H9 (cell line): ENCODE results near the gene FARS2. TPM values are rescaled to one million over a fixed set of nuclear protein-coding genes. Genes with fewer than 3 reads are reported as not detected.

Experiments used
- DNase-seq: peaks from one replicate; pipeline ENCODE4 v3.0.0-alpha.2; 2017
- H2AFZ ChIP-seq: one replicate; pipeline ENCODE4 v1.6.1; 2013; ENCODE audit warnings: mild to moderate bottlenecking, low read length, control low read depth, moderate library complexity
- H2AK5ac ChIP-seq: 2 replicates; pipeline ENCODE4 v1.6.1; 2013; ENCODE audit warnings: low read length, control low read depth, mixed read lengths; ENCODE audit not compliant: insufficient read length
- H2BK120ac ChIP-seq: one replicate; pipeline ENCODE4 v1.6.1; 2013; ENCODE audit warnings: low read depth, mild to moderate bottlenecking, low read length, control low read depth, inconsistent platforms; ENCODE audit not compliant: poor library complexity, severe bottlenecking
- H2BK12ac ChIP-seq: 2 replicates; pipeline ENCODE4 v1.6.1; 2013; ENCODE audit warnings: low read length, control low read depth, mixed read lengths, low read depth; ENCODE audit not compliant: insufficient read length
- H2BK15ac ChIP-seq: 2 replicates; pipeline ENCODE4 v1.6.1; 2013; ENCODE audit warnings: low read depth, low read length, control low read depth
- H2BK20ac ChIP-seq: one replicate; pipeline ENCODE4 v1.6.1; 2013; ENCODE audit warnings: low read depth, mild to moderate bottlenecking, low read length, control low read depth, inconsistent platforms; ENCODE audit not compliant: poor library complexity, severe bottlenecking
- H2BK5ac ChIP-seq: 2 replicates; pipeline ENCODE4 v1.6.1; 2013; ENCODE audit warnings: low read length, control low read depth, mixed read lengths; ENCODE audit not compliant: insufficient read length
- H3K14ac ChIP-seq: 2 replicates; pipeline ENCODE4 v1.6.1; 2013; ENCODE audit warnings: low read length, control low read depth; ENCODE audit not compliant: insufficient read depth
- H3K18ac ChIP-seq: 2 replicates; pipeline ENCODE4 v1.6.1; 2013; ENCODE audit warnings: low read depth, mild to moderate bottlenecking, mixed read lengths, low read length, control low read depth; ENCODE audit not compliant: insufficient read length
- H3K23ac ChIP-seq: 2 replicates; pipeline ENCODE4 v1.6.1; 2013; ENCODE audit warnings: low read length, control low read depth, mixed read lengths, low read depth; ENCODE audit not compliant: insufficient read length
- H3K23me2 ChIP-seq: 2 replicates; pipeline ENCODE4 v1.6.1; 2013; ENCODE audit warnings: low read depth, mild to moderate bottlenecking, mixed read lengths, low read length, control low read depth; ENCODE audit not compliant: insufficient read length, poor library complexity, severe bottlenecking
- H3K27ac ChIP-seq: 2 replicates; pipeline ENCODE4 v1.5.1; 2013; ENCODE audit warnings: low read length, control low read depth, mixed read lengths, low read depth; ENCODE audit not compliant: insufficient read length
- H3K27me3 ChIP-seq: 2 replicates; pipeline ENCODE4 v1.6.1; 2013; ENCODE audit warnings: low read length, control low read depth, inconsistent platforms; ENCODE audit not compliant: insufficient read depth
- H3K4ac ChIP-seq: 2 replicates; pipeline ENCODE4 v1.6.1; 2013; ENCODE audit warnings: low read depth, mild to moderate bottlenecking, control low read depth, inconsistent platforms, low read length, moderate library complexity
- H3K4me1 ChIP-seq: 2 replicates; pipeline ENCODE4 v1.6.1; 2013; ENCODE audit warnings: low read length, control low read depth, inconsistent platforms; ENCODE audit not compliant: insufficient read depth
- H3K4me2 ChIP-seq: 2 replicates; pipeline ENCODE4 v1.6.1; 2013; ENCODE audit warnings: low read length, control low read depth, mixed read lengths; ENCODE audit not compliant: insufficient read length, insufficient read depth
- H3K56ac ChIP-seq: 2 replicates; pipeline ENCODE4 v1.6.1; 2013; ENCODE audit warnings: low read depth, mild to moderate bottlenecking, mixed read lengths, low read length, control low read depth; ENCODE audit not compliant: insufficient read length
- H3K79me1 ChIP-seq: 2 replicates; pipeline ENCODE4 v1.6.1; 2013; ENCODE audit warnings: low read depth, mild to moderate bottlenecking, moderate library complexity, low read length, control low read depth, inconsistent platforms; ENCODE audit not compliant: insufficient read depth, poor library complexity, severe bottlenecking
- H3K79me2 ChIP-seq: 2 replicates; pipeline ENCODE4 v1.6.1; 2013; ENCODE audit warnings: low read length, control low read depth, inconsistent platforms; ENCODE audit not compliant: insufficient read depth
- H3K9ac ChIP-seq: 2 replicates; pipeline ENCODE4 v1.6.1; 2013; ENCODE audit warnings: low read length, control low read depth, mixed read lengths; ENCODE audit not compliant: insufficient read length; ENCODE audit errors: extremely low read depth
- H3K9me3 ChIP-seq: one replicate; pipeline ENCODE4 v1.6.1; 2013; ENCODE audit warnings: low read depth, low read length, inconsistent platforms; ENCODE audit not compliant: control insufficient read depth
- H3T11ph ChIP-seq: one replicate; pipeline ENCODE4 v1.6.1; 2013; ENCODE audit warnings: mild to moderate bottlenecking, low read length, control low read depth, inconsistent platforms
- H4K20me1 ChIP-seq: one replicate; pipeline ENCODE4 v1.6.1; 2013; ENCODE audit not compliant: control insufficient read depth, insufficient read length, insufficient read depth
- H4K5ac ChIP-seq: 2 replicates; pipeline ENCODE4 v1.6.1; 2013; ENCODE audit warnings: low read depth, mild to moderate bottlenecking, mixed read lengths, low read length, control low read depth; ENCODE audit not compliant: insufficient read length
- H4K8ac ChIP-seq: replicated peaks from 2 replicates; pipeline ENCODE4 v1.6.1; 2013; ENCODE audit warnings: low read length, control low read depth, mixed read lengths, low read depth; ENCODE audit not compliant: insufficient read length
- H4K91ac ChIP-seq: 2 replicates; pipeline ENCODE4 v1.6.1; 2013; ENCODE audit warnings: low read depth, mild to moderate bottlenecking, moderate library complexity, mixed read lengths, low read length, control low read depth; ENCODE audit not compliant: insufficient read length
- H3K27ac Mint-ChIP-seq, 3 experiments: 2 replicates in 2 of 3; 3 replicates in 1 of 3; pipeline ENCODE4 v1.8.0; 2020 to 2021; ENCODE audit warnings: mixed read lengths in 3 of 3, mild to moderate bottlenecking in 1 of 3, moderate library complexity in 1 of 3
- H3K27me3 Mint-ChIP-seq: 2 replicates; pipeline ENCODE4 v1.8.0; 2021; ENCODE audit warnings: low read depth, mild to moderate bottlenecking, moderate library complexity, mixed read lengths
- H3K36me3 Mint-ChIP-seq, 3 experiments: 2 replicates in 2 of 3; 3 replicates in 1 of 3; pipeline ENCODE4 v1.8.0; 2020 to 2021; ENCODE audit warnings: low read depth in 3 of 3, mixed read lengths in 3 of 3; ENCODE audit not compliant: insufficient read depth in 1 of 3
- H3K4me1 Mint-ChIP-seq, 2 experiments: 2 replicates each; pipeline ENCODE4 v1.8.0; 2020; ENCODE audit warnings: mixed read lengths in 2 of 2
- H3K4me3 Mint-ChIP-seq, 2 experiments: 2 replicates in 1 of 2; 3 replicates in 1 of 2; pipeline ENCODE4 v1.8.0; 2020 to 2021; ENCODE audit warnings: mild to moderate bottlenecking in 2 of 2, mixed read lengths in 2 of 2, moderate library complexity in 1 of 2
- H3K9me3 Mint-ChIP-seq, 2 experiments: 2 replicates in 1 of 2; 3 replicates in 1 of 2; pipeline ENCODE4 v1.8.0; 2020; ENCODE audit warnings: mild to moderate bottlenecking in 2 of 2, mixed read lengths in 2 of 2, moderate library complexity in 1 of 2
- total RNA-seq: library from RNA; stranded (reverse); gene quantifications from 2 replicates; pipeline ENCODE4 v1.2.1, GENCODE V29; 2021
- TF ChIP-seq, protein P1 (sequence below): fragments of 200-600 bp; sonication (generic); conservative IDR thresholded peaks from 3 replicates; pipeline ENCODE4 v1.8.0; 2021; ENCODE audit warnings: antibody characterized with exemption, mild to moderate bottlenecking

The FARS2 gene
- total RNA-seq, 1 experiment from 2014 or later = 8.5 TPM

DNA sequence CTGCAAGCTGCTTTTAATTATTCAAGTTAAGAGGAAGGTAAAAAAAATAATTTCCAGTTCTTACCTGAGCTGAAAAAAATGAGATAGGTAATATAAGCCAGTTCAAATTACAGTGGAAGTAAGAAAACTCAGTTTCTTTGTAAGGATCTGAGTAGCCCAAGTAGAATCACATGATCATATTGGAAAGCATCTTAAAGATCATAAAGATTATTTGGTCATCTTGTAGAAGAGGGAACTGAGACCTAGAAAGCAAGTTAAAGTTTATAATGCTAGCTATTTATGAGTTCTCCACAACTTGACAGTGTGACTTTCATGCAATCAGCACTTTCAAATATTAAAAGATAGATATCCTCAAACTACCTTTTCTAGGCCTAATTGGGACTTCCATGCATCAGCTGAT lies 80.5 kb downstream of the FARS2 start:
- no peak overlapping the region for H3K4ac ChIP-seq
- no peaks in the 10 kb centered on the region for H3K9me3 ChIP-seq
- H4K5ac ChIP-seq = no peak overlapping the region
- no peak overlapping the region for H3K4me2 ChIP-seq
- no peak overlapping the region for H3K27ac ChIP-seq
- TF ChIP-seq, protein P1, sequence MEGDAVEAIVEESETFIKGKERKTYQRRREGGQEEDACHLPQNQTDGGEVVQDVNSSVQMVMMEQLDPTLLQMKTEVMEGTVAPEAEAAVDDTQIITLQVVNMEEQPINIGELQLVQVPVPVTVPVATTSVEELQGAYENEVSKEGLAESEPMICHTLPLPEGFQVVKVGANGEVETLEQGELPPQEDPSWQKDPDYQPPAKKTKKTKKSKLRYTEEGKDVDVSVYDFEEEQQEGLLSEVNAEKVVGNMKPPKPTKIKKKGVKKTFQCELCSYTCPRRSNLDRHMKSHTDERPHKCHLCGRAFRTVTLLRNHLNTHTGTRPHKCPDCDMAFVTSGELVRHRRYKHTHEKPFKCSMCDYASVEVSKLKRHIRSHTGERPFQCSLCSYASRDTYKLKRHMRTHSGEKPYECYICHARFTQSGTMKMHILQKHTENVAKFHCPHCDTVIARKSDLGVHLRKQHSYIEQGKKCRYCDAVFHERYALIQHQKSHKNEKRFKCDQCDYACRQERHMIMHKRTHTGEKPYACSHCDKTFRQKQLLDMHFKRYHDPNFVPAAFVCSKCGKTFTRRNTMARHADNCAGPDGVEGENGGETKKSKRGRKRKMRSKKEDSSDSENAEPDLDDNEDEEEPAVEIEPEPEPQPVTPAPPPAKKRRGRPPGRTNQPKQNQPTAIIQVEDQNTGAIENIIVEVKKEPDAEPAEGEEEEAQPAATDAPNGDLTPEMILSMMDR = no peak
- H3T11ph ChIP-seq = no peak overlapping the region
- peaks cover 8 to 11% of the 10 kb centered on the region in 2 experiments for H3K4me1 Mint-ChIP-seq
- no peak overlapping the region for H3K23ac ChIP-seq
- no peaks in the 10 kb centered on the region for H3K9me3 Mint-ChIP-seq
- H3K36me3 Mint-ChIP-seq = no peaks in the 10 kb centered on the region
- no peak overlapping the region for H3K56ac ChIP-seq
- H3K18ac ChIP-seq = no peak overlapping the region
- H3K14ac ChIP-seq = no peak overlapping the region
- H2AK5ac ChIP-seq = no peak overlapping the region
- no peaks in the 10 kb centered on the region for H3K79me1 ChIP-seq
- no peak overlapping the region for H2BK5ac ChIP-seq
- H3K23me2 ChIP-seq = no peaks in the 10 kb centered on the region
- no peak for DNase-seq
- no peaks in the 10 kb centered on the region for H4K20me1 ChIP-seq
- H2BK15ac ChIP-seq = no peak overlapping the region
- H3K4me1 ChIP-seq = no peaks in the 10 kb centered on the region
- no peaks in the 10 kb centered on the region for H3K27me3 Mint-ChIP-seq
- H3K27me3 ChIP-seq = no peaks in the 10 kb centered on the region
- no peak overlapping the region for H2BK12ac ChIP-seq
- H4K91ac ChIP-seq = no peak overlapping the region
- no peak overlapping the region for H3K4me3 Mint-ChIP-seq
- H3K27ac Mint-ChIP-seq = no peak overlapping the region
- H4K8ac ChIP-seq = no peak overlapping the region
- no peak overlapping the region for H2BK120ac ChIP-seq
- H2BK20ac ChIP-seq = no peak overlapping the region
- no peak overlapping the region for H2AFZ ChIP-seq
- H3K79me2 ChIP-seq = peaks cover 3% of the 10 kb centered on the region; the same call in 1 of the 2 replicates
- no peak overlapping the region for H3K9ac ChIP-seq
